Cardiac muscle cell (in vitro differentiated cells and primary cell): ENCODE results near the gene GALNT10. TPM values are rescaled to one million over a fixed set of nuclear protein-coding genes. Genes with fewer than 3 reads are reported as not detected.

Experiments used
- DNase-seq, 2 donors: peaks; one replicate each; pipeline versions ENCODE4 v3.0.0 to v3.0.0-alpha.2; 2010 to 2017; ENCODE audit warnings: low read depth in 1 of 2, low spot score in 1 of 2
- H3K27ac ChIP-seq: fragments of 200-600 bp; sonication (generic); 2 replicates; pipeline ENCODE4 v1.5.1; 2016
- H3K27me3 ChIP-seq: fragments of 200-600 bp; sonication (generic); 2 replicates; pipeline ENCODE4 v1.6.0; 2016; ENCODE audit warnings: control low read depth
- H3K36me3 ChIP-seq: fragments of 200-600 bp; sonication (generic); 2 replicates; pipeline ENCODE4 v1.5.1; 2016; ENCODE audit warnings: control low read depth
- H3K4me1 ChIP-seq: fragments of 200-600 bp; sonication (generic); 2 replicates; pipeline ENCODE4 v1.8.1; 2017; ENCODE audit warnings: low read depth, mild to moderate bottlenecking, mixed run types
- H3K4me3 ChIP-seq: fragments of 200-600 bp; sonication (generic); 2 replicates; pipeline ENCODE4 v1.5.1; 2016; ENCODE audit warnings: mild to moderate bottlenecking
- H3K9me3 ChIP-seq: fragments of 200-600 bp; sonication (generic); 2 replicates; pipeline ENCODE4 v1.5.1; 2017; ENCODE audit warnings: low read depth, mild to moderate bottlenecking, control low read depth
- polyA plus RNA-seq: library from polyadenylated mRNA; unstranded; fragments of >200 nt; fragmentation: Nextera tagmentation; extraction: Ambion mirVana; gene quantifications from 2 replicates; pipeline ENCODE4 v1.2.1, GENCODE V29; 2016
- total RNA-seq: library from RNA; depleted of rRNA; stranded (reverse); fragments of >200 nt; gene quantifications from 2 replicates; pipeline ENCODE4 v1.2.3, GENCODE V29; 2016
- TF ChIP-seq, protein P1 (sequence below): IDR thresholded peaks from 2 replicates; pipeline ENCODE4 v1.5.1; 2012; ENCODE audit warnings: low read depth, mild to moderate bottlenecking, low read length

GALNT10 gene
- total and polyA plus RNA-seq, 2 experiments from 2014 or later, result 8.2 TPM

DNA sequence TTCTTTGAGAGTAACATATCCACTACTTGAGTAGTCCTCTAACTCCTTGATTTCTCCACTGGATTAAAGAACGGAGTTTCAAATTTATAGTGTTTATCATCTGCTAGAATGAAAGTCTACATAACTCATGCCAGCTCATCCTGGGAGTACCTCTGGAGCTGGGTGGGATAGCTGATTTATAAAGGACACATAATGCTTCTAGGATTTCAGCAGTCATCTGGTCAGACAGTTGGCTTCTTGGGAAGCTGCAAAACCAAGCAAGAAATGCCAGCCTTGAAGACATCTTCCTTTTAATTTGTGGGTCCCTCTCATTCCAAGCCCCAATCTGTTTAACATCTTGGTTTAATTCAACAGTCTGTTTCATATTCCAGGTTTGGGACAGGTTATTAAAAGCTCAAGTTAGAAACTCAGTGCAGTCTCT, 3.2 kb downstream of the GALNT10 start:
- Histone ChIP-seq H3K9me3 (no peaks in the 10 kb centered on the region), H3K4me3 (no peak overlapping the region), H3K27ac (no peak overlapping the region), H3K36me3 (no peaks in the 10 kb centered on the region), H3K27me3 (peaks cover 19% of the 10 kb centered on the region), H3K4me1 (peaks cover 27% of the 10 kb centered on the region)
- no peak for DNase-seq
- TF ChIP-seq, protein P1, sequence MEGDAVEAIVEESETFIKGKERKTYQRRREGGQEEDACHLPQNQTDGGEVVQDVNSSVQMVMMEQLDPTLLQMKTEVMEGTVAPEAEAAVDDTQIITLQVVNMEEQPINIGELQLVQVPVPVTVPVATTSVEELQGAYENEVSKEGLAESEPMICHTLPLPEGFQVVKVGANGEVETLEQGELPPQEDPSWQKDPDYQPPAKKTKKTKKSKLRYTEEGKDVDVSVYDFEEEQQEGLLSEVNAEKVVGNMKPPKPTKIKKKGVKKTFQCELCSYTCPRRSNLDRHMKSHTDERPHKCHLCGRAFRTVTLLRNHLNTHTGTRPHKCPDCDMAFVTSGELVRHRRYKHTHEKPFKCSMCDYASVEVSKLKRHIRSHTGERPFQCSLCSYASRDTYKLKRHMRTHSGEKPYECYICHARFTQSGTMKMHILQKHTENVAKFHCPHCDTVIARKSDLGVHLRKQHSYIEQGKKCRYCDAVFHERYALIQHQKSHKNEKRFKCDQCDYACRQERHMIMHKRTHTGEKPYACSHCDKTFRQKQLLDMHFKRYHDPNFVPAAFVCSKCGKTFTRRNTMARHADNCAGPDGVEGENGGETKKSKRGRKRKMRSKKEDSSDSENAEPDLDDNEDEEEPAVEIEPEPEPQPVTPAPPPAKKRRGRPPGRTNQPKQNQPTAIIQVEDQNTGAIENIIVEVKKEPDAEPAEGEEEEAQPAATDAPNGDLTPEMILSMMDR, result no peak

DNA sequence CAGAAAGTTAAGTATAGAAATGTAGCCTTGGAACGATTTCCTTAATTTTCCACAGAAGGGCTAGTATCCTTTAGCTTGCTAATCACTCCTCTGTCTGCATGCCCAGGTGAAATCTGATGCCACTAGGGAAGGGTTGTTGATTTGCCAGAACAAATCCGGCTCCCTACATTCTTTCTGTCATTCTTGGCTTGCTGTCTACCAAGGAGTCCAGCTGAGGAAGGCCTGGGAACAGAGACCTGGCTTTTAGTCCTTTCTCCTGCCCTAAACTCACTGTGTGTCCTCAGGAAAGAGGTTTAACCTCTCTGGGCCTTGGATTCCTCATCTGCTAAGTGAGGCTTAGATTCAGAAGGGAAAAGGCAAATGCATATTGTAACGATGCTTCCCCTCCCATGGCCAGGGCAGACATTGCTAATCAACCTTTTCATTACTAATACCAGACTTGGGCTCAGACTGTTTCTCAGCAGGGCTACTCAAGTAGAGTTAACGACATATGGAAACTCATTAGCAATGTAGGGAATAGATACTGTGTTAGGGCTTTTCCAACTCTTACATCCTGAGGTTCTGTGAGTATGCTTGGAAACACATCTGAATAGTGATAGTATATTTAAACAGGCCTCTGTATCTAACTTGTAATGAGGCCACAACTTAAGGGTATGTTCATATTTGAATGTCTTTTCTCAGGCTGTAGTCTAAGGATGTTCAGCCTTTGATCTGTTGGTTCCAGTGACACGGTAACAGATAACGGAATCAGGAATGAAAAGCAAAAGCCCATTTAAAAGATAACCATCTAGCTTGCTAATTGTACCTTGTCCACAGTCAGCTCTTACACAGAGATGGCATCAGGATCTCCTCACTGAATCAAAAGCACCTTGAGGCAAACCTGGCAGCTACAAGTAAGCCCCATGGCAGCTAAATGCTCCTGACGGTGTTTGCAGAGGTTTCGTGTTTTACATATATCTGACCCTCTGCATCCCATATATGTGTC, 4.1 kb downstream of the GALNT10 start:
- Histone ChIP-seq H3K4me3 (no peak overlapping the region), H3K27me3 (peaks cover 10% of the 10 kb centered on the region), H3K27ac (no peak overlapping the region), H3K4me1 (peaks cover 27% of the 10 kb centered on the region), H3K36me3 (no peaks in the 10 kb centered on the region), H3K9me3 (no peaks in the 10 kb centered on the region)
- peak; percentile 35 to 58 for DNase-seq
- TF ChIP-seq, protein P1, result no peak

DNA sequence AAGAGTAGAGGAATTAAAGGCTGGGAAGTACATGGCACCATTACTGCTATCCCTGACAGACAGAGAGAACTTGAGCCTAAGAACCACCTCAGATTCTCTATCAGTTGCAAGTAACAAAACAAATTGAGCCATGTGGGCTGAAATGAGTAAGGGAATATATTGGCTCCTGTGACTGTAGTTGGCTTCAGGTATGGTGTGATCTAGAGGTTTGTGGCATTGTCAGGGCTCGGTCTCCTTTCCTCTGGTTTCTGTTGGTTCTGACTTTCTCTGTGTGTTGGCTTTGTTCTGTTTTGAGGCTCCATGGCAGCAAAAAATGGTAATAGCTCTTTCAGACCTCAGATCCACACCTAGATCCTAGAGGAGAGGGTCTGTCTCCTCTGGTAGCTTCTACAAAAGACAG, 5.7 kb downstream of the GALNT10 start:
- H3K36me3 ChIP-seq, result no peaks in the 10 kb centered on the region
- no peaks in the 10 kb centered on the region for H3K9me3 ChIP-seq
- no peak overlapping the region for H3K4me3 ChIP-seq
- peaks cover 27% of the 10 kb centered on the region for H3K4me1 ChIP-seq
- no peak overlapping the region for H3K27ac ChIP-seq
- DNase-seq, result no peak
- TF ChIP-seq, protein P1, result no peak
- peaks cover 6% of the 10 kb centered on the region for H3K27me3 ChIP-seq

DNA sequence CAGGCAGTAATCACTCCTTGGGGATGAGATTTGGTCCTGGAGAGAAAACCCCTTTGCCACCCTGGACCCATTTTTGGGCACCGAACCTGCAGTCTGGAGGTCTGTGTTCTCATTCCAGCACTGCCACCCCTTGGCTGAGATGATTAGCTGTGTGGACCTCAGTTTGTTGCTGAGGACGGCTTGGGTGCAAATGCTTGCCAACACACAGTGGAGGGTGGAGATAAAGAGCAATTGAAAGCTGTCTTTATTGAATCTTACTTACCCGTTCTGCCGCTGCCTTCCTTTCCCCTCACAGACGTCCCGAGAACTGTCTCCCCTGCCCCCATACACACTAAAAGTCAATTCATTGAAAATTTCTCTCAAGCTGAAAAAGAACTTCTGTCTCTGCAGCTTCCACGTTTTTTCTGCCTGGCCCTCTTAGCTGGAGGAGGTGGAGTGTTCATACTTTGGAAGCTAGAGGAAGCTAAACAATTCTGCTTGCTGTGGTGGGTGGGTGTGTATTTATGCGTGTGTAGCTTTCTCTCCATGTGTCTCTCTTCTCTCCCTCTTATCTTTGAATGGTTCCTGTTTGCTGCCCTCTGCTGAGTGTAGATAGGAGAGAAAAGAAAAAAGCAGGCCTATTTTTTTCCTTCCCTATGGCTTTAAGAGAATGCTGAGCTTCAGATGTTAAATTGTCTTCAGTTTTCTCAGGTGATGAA, 6.6 kb downstream of the GALNT10 start:
- Histone ChIP-seq H3K4me3 (no peak overlapping the region), H3K27ac (no peak overlapping the region), H3K36me3 (no peaks in the 10 kb centered on the region), H3K27me3 (peaks cover 3% of the 10 kb centered on the region), H3K4me1 (peaks cover 27% of the 10 kb centered on the region), H3K9me3 (no peaks in the 10 kb centered on the region)
- TF ChIP-seq, protein P1, result peak; percentile 47
- peak; percentile 52 to 80 for DNase-seq

DNA sequence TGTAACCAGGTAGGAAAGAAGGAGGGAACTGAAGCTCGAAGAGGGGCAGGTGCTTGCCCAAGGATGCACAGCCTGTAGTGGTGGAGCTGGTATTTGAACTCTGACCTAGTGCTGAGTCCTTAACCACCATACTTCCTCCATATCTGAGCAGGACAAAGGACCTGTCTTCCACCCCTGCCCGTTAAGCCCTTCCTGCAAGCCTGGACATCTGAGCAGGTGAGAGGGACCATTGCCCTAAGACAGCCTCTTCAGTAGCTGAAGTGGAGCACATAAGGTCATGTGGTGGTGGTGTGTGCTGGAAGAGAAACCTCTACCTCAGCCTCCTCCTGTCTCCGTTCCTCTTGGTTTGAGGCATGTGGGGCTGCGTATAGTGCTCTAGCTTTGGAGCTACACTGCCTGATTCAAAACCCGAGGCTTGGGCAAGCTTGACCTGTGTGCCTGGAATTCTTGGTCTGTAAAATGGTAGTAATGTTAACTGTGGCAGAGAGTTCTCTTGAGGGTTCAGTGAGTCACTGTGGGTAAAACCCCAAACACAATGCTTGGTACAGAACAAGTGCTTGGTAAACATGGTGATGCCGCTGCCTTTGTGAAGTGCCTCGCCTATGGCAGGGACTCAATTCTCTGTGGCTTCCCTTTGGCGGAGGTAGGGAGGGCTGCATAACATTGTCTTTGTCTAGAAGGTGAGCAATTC, 7.4 kb downstream of the GALNT10 start:
- Histone ChIP-seq H3K4me1 (peaks cover 27% of the 10 kb centered on the region), H3K27me3 (no peaks in the 10 kb centered on the region), H3K4me3 (no peak overlapping the region), H3K36me3 (no peaks in the 10 kb centered on the region), H3K9me3 (no peaks in the 10 kb centered on the region), H3K27ac (no peak overlapping the region)
- TF ChIP-seq, protein P1, result no peak
- peak in 1 of 2 donors; percentile 52 for DNase-seq
